OCI-LY3 (cell line): ENCODE data around the gene SPAG6.

Experiments used
- H2AFZ ChIP-seq: fragments of 200-600, 300-600 bp; shearing (Covaris generic); 2 replicates; pipeline ENCODE4 v1.6.0; 2014; ENCODE audit warnings: antibody characterized with exemption, low read depth, low read length
- H3K27ac ChIP-seq: fragments of 200-600, 300-600 bp; sonication (generic); 2 replicates; pipeline ENCODE4 v1.5.1; 2014; ENCODE audit warnings: mild to moderate bottlenecking, low read length, moderate library complexity, mixed read lengths
- H3K27me3 ChIP-seq: fragments of 200-600, 300-600 bp; sonication (generic); 2 replicates; pipeline ENCODE4 v1.6.1; 2014; ENCODE audit warnings: low read depth, low read length, mixed read lengths
- H3K36me3 ChIP-seq: fragments of 200-600, 300-600 bp; sonication (generic); replicated peaks from 2 replicates; pipeline ENCODE3; 2014; ENCODE audit warnings: low read depth, low read length, mixed read lengths
- H3K4me1 ChIP-seq: fragments of 300-600, 200-600 bp; sonication (generic); 2 replicates; pipeline ENCODE4 v1.6.1; 2014; ENCODE audit warnings: low read length, mixed read lengths
- H3K4me2 ChIP-seq: fragments of 200-600, 300-600 bp; sonication (generic); 2 replicates; pipeline ENCODE4 v1.6.1; 2014; ENCODE audit warnings: low read length, mixed read lengths
- H3K4me3 ChIP-seq: fragments of 300-600, 200-600 bp; sonication (generic); 2 replicates; pipeline ENCODE4 v1.5.1; 2014; ENCODE audit warnings: antibody characterized with exemption, mild to moderate bottlenecking, low read length, moderate library complexity
- H3K79me2 ChIP-seq: fragments of 300-600, 200-600 bp; shearing (Covaris generic); 2 replicates; pipeline ENCODE4 v1.6.1; 2014; ENCODE audit warnings: mild to moderate bottlenecking, low read length, mixed read lengths
- H3K9ac ChIP-seq: fragments of 300-600, 200-600 bp; shearing (Covaris generic); 2 replicates; pipeline ENCODE4 v1.6.0; 2014; ENCODE audit warnings: mild to moderate bottlenecking, low read length, moderate library complexity
- H3K9me3 ChIP-seq: fragments of 200-600, 300-600 bp; shearing (Covaris generic); 2 replicates; pipeline ENCODE4 v1.6.1; 2014; ENCODE audit warnings: low read length, mixed read lengths; ENCODE audit not compliant: insufficient read depth
- H4K20me1 ChIP-seq: fragments of 200-600, 300-600 bp; sonication (generic); 2 replicates; pipeline ENCODE4 v1.6.1; 2016; ENCODE audit warnings: low read length, mixed read lengths; ENCODE audit not compliant: insufficient read depth
- CTCF ChIP-seq: fragments of 200-600, 300-600 bp; sonication (generic); IDR thresholded peaks from 2 replicates; pipeline ENCODE4 v1.5.1; 2014; ENCODE audit warnings: antibody characterized with exemption, low read length, low read depth
- EZH2phosphoT487 ChIP-seq: fragments of 200-600 bp; shearing (Covaris generic); IDR thresholded peaks from 2 replicates; pipeline ENCODE4 v1.6.1; 2018; ENCODE audit warnings: antibody characterized with exemption, mixed run types, low read depth

SPAG6 gene

GRCh38 chr10:22333167-22333974 is 11.9 kb upstream of the SPAG6 start:
- no peaks in the 10 kb centered on the region for H3K79me2 ChIP-seq
- peaks cover 6% of the 10 kb centered on the region for H3K27me3 ChIP-seq
- H3K4me3 ChIP-seq: no peak overlapping the region

DNA sequence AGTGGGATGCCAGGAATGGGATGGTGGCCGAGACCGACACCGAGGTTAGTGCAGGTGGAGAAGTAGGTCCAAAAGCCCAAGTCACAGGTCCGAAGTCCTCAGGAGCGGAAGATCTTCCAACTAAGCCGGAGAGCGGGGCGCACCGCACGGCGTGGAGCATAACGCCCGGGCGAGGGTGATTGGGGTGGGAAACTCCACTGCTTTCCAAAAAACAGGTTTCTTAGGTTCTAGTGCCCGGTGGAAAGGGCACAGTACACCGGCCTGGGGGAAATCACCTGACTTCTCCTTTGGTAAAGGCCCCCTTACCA is 11.4 kb upstream of the SPAG6 start:
- no peak overlapping the region for H3K27ac ChIP-seq
- no peak overlapping the region for H3K9ac ChIP-seq
- no peak overlapping the region for H3K4me3 ChIP-seq
- H3K27me3 ChIP-seq: peaks cover 12% of the 10 kb centered on the region
- H2AFZ ChIP-seq: no peak overlapping the region
- H3K79me2 ChIP-seq: no peaks in the 10 kb centered on the region
- no peaks in the 10 kb centered on the region for H4K20me1 ChIP-seq
- no peaks in the 10 kb centered on the region for H3K9me3 ChIP-seq
- H3K4me2 ChIP-seq: no peak overlapping the region
- TF ChIP-seq CTCF: no peak
- no peak for TF ChIP-seq EZH2phosphoT487
- H3K36me3 ChIP-seq: peaks cover 11% of the 10 kb centered on the region
- peaks cover 10% of the 10 kb centered on the region for H3K4me1 ChIP-seq

More at GRCh38 chr10:22333167-22333974, 11.9 kb upstream of the SPAG6 start:
- no peak overlapping the region for H3K27ac ChIP-seq
- no peaks in the 10 kb centered on the region for H4K20me1 ChIP-seq
- H3K36me3 ChIP-seq: peaks cover 11% of the 10 kb centered on the region
- no peak overlapping the region for H2AFZ ChIP-seq
- H3K4me1 ChIP-seq: peaks cover 4% of the 10 kb centered on the region
- TF ChIP-seq EZH2phosphoT487 (no peak), CTCF (no peak)
- no peak overlapping the region for H3K4me2 ChIP-seq
- no peaks in the 10 kb centered on the region for H3K9me3 ChIP-seq
- no peak overlapping the region for H3K9ac ChIP-seq

GRCh38 chr10:22334414-22335172 is 10.7 kb upstream of the SPAG6 start:
- no peaks in the 10 kb centered on the region for H4K20me1 ChIP-seq
- H2AFZ ChIP-seq: no peak overlapping the region
- H3K4me2 ChIP-seq: no peak overlapping the region
- H3K79me2 ChIP-seq: no peaks in the 10 kb centered on the region
- H3K27ac ChIP-seq: no peak overlapping the region
- TF ChIP-seq CTCF (no peak), EZH2phosphoT487 (no peak)
- no peak overlapping the region for H3K9ac ChIP-seq
- H3K4me3 ChIP-seq: no peak overlapping the region
- H3K27me3 ChIP-seq: peaks cover 19% of the 10 kb centered on the region
- H3K36me3 ChIP-seq: peaks cover 7% of the 10 kb centered on the region
- no peaks in the 10 kb centered on the region for H3K9me3 ChIP-seq
- peaks cover 14% of the 10 kb centered on the region for H3K4me1 ChIP-seq

GRCh38 chr10:22335173-22335933 is 9.9 kb upstream of the SPAG6 start:
- Histone ChIP-seq H4K20me1 (no peaks in the 10 kb centered on the region), H3K36me3 (no peaks in the 10 kb centered on the region), H3K4me3 (no peak overlapping the region), H3K9ac (no peak overlapping the region), H2AFZ (no peak overlapping the region), H3K27ac (no peak overlapping the region), H3K4me2 (no peak overlapping the region), H3K27me3 (peaks cover 19% of the 10 kb centered on the region), H3K9me3 (no peaks in the 10 kb centered on the region), H3K79me2 (no peaks in the 10 kb centered on the region), H3K4me1 (peaks cover 16% of the 10 kb centered on the region)
- TF ChIP-seq CTCF (no peak), EZH2phosphoT487 (no peak)
